ENCODE results near the gene SRPX.

Gene SRPX

DNA sequence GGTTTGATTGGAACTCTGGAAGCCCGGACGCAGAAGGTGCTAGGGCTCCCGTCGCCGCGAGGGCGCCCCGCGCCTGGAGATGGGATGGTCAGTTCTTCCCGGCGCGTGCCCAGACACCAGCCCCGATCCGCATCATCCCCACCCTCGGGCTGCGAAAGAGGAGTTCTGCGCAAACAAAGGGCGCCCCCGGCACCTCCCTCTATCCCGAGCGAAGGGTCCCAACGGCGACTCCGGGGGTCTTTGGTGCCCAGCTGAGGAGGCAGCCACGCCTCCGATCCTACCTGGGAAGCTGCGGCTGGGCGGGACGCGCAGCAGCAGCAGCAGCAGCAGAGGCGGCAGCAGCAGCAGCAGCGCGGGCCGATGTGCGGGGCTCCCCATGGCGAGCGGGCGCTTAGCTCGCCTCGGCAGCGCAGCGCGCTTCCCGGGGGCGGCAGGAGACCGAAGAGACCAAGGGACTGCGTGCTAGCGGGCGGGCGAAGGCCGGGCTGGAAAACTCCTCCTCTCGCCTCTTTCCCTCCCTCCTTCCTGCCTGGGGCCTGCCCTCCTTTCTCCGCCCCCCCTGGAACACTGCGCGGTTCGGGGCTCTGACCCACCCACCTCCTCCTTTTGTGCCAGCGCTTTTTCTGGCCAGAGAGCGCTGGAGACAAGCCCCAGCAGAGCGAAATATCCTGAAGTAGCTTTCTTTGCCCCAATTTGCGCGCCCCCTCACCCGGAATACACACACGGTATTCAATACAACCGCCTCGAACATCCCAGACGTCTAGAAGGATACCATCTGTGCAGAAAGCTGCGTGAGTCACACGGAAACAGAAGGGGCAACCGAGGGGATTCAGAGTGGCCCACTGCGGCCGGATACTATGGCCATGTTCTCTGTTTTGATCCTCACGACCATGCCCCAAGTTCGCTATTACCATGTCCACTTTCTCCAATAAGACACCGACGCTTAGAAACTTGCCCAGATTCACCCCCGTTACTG is at the start of gene SRPX:
Gene SRPX (minus strand): TSS at position 457 of the 976 bp plus-strand sequence. CDS start 79 bp downstream, at position 378.
- no peak for DNase-seq

DNA sequence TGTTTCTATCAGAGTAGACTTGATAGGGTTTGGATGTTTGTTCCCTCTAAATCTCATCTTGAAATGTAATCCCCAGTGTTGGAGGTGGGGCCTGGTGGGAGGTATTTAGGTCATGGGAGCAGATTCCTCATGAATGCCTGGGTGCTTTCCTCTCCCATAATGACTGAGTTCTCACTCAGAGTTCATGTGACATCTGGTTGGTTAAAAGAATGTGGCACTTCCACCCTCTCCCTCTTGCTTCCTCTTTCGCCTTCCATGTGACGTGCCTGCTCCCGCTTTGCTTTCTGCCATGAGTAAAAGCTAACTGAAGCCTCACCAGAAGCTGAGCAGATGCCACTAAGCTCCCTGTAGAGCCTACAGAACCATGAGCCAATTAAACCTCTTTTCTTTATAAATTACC is 47.3 kb upstream of the SRPX start:
- DNase-seq = no peak

DNA sequence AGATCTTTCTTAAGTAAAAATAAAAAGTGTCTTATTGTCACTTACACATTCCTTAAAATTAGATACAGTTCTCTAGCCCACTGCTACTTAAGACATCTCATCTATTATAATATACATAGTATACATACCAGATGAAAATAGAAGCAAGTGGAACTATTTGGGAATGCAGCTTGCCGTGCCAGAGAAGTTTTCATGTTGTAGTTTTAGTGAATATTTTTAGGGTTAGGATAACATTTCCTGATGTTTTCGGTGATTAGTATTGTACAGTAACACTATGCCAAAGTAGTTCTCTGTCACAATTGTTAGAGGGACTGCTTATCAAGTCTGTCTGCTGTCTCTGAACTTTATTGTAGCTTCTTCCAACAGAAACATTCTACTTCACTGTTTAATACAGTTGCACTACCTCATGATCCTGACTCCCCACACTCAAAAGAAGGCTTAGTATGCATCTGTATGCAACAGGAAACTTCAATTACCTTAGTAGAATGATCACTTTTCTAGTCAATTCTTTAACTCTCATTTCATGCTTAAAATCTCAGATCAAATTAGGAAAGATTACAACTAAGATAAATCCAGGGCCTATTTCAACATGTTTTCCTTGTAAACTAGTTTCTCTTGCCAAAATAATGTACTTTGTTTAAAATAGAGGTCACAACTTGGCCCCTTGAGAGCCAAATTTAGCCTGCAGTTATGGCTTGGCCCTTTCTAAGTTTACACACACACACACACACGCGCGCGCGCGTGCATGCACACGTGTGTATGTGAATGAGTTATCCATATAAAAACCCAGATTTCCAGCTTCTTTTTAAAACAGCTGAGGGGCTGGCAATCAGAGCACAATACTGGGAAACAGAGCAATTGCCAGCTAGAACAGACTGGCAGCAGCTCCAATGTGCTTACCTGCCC is 42.3 kb upstream of the SRPX start:
- DNase-seq = no peak

DNA sequence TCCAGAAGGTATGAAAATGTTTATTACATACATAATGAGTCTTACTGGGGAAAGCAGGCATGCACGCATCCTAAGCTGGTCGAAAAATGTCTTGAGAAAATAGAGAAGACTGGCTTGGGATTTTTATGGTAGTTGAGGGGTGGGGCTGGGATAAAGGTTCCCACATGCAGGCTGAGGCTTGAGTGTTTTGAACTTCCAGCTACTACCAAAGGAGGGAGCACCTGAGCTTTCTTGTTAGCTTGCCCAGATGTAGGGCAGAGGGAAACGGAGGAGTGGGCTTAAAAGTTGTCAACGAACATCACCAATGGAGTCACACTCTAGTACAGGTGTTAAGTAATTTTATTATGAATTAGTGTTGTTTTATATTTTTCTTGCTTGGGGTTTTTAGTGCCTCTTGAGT is 39.6 kb upstream of the SRPX start:
- no peak for DNase-seq

- DNase-seq = no peak
Observed at GRCh38 chrX:38256019-38256418, 35.3 kb upstream of the SRPX start.

DNA sequence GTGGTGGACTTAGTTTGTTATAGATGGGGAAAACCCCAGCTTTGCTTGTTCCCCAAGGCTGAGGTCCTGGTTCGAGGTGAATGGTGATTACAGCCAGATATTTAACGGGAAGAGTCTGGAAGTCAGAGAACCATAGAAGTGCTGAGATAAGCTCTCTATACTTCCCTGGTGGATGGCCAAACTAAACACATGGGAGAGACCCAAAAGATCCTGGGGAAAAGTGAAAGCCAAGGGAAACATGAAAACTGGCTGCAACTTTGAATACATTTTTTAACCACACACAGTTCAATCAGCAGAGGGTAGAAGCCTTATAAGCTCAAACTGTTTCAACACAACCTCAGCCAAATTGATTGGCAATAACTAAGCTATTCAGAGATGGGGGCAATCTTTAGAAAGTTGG is 29.3 kb upstream of the SRPX start:
- no peak for DNase-seq

DNA sequence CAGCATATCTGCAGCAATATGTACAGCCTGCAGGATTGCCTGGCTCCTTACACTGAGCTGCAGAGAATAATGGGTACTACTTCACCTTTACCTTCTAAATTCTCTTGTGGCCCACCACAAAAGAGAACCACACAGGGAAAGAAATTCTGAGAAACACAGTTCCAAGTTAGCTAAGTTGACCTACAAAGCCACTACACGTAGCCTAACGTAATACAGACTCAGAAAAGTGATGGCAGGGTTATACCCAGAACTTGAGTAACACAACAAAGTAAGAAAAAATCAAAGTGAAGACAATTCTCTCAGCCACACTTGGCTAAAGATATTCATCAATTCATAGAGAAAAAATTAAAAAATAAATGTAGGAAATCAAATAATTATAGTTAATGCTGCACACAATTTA is 26.4 kb upstream of the SRPX start:
- DNase-seq = no peak

DNA sequence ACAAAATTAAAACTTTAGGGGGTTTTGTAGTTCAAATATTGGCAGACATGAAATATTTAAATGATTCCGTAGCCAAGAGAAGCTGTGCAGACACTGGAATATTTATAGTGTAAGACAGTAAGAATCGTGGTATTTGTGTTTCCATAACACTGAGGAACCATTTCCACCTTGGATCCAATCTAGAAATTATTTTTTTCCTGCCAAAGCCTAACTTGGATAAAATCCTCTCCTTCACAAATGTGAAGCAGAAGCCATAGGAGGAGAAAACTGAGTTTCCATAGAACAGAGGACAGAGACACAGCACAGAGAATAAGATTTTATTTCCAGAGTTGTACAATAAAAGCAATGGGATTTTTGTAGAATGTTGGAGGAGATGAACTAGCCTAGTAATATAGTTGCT is 19.9 kb upstream of the SRPX start:
- no peak for DNase-seq

- DNase-seq = no peak
Observed at GRCh38 chrX:38236901-38237615, 16.4 kb upstream of the SRPX start.

- no peak for DNase-seq
Observed at GRCh38 chrX:38233891-38234667, 13.4 kb upstream of the SRPX start.

DNA sequence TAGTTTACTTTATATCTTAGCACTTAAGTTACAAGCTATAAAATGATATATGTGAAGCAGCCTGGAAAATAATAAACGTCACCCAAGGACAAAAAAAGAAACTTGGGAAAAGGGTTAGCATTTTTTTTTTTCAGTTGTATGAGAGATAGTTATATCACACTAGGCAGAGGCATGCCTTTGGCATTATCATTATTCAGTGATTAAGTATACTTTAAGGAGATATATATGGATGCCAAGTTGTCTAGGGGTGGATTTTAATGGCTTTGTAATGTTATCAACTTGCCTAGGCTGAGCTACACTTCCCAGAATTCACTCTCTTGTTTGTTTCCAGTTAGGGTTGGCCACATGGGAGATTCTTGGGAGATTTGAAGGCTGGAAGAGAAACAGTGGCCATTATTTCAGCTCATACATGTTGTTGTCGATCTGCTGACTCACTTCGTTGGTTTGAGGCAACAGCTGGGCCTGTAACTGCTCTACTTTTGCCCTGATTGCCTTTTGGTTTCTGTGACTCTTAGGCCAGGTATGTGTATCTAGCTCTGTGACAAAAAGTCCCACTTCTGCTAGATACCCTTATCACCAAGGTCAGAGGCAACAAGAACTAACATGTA is 11.5 kb upstream of the SRPX start:
- no peak for DNase-seq

DNA sequence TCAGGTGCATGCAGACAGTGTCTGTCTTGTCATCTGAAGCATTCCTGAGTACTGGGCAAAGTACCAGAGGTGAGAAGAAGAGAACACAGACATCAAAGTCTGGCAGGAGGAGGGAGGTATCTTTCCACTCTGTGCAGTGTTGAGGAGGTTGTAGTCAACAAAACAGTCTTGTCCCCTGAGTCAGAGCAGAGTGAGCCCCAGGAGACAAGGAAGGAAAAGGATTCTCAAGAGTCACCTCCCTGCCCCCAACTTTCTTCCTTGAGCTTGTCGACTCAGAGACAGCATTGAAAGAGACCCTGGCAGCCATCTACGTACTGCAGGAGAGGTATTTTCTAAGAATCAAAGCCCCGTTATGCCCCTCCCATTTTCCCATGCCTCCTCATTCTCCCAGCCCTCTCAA is 4.4 kb upstream of the SRPX start:
- DNase-seq = no peak

GRCh38 chrX:38224160-38224559 is 3.5 kb upstream of the SRPX start:
- no peak for DNase-seq

DNA sequence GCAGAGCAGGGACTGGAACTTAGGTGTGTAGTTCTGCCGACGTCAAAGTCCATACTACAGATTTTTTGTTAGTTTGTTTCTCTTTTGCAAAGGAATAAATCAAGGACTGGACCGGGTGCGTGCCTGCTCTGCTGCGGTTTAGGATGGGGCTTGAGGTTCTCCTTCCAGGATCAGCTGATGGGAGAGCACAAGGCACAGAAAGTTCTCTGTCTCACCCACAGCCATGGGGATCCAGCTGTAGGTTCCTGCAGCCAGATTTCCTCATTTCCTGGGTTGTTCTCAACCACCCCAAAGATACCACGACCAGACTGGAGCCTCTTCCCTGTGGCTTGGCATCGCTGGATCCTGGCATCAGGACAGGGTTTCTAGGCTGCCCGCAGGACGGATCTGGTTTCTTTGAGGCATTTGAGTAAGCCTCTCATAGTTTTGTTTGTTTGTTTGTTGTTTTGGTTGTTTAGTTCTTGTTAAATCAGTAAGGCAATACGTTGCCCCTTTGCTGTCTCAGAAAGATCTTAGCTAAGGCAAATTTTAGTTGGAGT is 789 bp upstream of the SRPX start:
- no peak for DNase-seq

DNA sequence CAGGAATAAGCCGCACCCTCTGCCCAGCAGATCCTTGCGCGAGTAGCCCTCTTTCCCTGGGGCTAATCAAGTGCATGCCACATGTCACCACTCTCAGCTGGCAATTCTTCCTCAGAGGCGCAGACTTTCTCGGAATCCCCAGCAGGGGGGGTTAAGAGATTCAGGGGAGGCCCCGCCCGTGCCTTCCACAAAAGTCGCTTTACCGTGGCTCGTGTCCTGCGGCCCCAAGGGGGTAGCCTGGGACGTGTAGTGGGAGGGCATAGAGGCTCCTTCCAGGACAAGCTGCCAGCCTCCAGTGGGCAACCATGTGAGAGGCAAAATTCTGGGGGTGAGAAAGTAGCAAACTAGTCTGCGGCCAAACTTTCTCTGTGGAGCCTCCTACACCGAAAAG is 652 bp downstream of the SRPX start:
- no peak for DNase-seq

DNA sequence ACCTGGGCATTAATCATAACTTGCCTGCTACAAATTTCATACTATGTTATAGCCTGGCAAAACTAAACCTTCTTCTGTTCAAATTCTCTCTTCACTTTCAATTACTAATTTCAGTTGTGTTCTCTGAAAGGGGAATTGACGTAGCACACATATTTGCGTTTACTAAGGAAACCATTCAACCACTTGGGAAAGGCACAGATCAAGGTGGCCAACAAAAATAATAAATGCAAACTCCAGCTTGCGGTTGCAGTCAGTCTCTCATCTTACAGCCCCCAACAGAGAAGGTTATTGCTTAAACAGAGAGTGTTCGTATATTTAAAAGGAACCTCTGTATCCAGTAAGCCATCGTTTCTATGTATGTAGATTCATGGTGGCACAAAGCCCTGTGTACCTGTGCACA is 4.0 kb downstream of the SRPX start:
- DNase-seq = no peak

DNA sequence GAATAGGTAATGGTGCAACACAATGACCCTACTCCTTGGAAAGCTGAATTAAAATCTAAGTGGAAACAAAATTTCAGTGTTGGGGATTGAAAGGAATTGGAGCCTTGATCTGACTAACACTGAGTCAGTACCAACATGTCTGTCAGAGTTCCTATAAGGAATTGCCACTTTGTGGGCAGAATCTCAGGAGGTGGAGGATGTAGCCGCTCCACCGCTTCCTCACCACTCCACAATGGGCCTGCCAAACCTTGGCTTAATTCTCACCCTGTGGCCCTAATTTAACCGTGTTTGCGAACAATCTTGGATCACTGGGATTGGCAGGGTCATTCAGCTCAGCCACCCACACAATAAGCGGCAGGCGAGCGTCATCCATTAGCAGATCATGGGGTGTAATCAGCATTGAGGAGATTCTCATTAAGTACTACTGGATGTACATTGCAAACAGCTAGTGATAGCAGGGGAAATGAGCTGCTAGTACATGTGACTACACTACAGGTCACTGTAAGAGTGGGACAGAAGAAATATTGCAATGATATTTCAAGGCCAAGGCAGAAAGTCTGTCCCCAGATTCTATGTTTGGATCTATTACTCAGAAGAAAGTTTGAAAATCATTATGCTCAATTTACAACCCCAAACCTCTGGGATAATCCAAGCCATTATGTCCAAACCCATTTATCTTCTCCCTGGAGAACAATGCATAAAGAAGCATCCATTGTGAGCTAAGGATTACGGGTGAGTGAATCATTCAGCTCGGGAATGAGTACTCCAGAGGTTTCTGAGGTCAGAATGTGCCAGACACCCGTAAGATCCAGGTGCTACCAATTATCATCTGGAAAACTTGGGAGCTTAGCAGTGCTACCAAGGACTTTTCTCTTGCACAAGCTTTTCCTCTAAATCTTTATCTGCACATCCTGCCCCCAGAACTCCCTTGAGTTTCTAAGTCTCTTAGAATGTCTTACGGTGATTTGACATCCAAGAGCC is 5.8 kb downstream of the SRPX start:
- no peak for DNase-seq

- no peak for DNase-seq
Observed at GRCh38 chrX:38214044-38214443, 6.6 kb downstream of the SRPX start.

DNA sequence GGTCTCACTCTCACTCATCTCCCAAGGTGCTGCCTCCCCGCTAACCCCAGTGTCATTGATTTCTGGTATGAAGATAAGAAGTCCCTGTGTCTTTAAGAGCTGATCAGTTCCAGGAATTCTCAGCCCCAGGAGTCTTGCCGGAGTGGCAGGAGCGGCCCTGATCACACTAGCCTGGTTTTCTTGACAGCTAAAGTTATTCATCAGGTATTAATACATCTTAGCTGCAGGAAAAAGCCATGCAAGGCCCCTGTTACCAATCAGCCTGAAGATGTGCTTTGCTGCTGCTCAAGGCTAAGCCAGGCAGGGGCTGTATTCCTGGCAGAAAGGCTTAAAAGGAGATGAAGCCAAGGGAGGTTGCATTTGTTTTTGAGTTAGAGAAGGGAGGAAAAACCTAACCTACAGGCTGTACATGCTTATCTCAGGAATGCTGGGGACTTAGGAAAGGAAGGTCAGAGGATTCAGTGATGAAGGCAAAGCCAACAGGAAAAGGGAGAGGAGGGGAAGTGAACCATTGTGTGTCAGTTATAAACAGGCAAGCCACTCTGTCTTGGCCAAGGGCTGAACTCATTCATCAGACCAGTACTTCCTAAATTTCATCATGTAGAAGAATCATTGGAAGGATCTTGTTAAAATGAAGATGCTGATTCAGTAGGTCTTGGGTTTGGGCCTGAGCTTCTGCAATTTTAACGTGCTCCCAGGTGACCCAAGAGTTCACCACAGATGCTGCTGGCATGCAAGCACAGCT is 8.6 kb downstream of the SRPX start:
- no peak for DNase-seq

DNA sequence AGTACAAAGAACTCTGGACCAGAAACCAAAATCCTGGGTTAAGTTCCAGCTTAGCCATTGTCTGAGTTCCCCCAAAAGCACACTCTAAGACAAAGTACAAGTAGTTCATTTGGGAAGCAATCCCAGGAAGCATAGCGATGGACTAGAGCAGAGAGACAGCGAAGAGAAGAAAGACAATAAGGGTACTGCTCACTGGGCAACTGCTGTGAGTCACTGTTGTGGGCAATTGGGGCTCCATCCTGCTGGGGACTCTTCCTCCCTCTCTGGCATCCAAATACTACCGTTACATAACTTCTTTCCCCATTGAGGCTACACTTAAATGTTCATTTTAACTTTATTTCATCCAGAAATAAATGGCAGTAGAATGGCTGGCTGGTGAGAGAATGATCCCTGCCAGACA is 14.1 kb downstream of the SRPX start:
- DNase-seq = no peak

All from activated CD4-positive, alpha-beta T cell treated with anti-CD3 and anti-CD28 coated beads, Interleukin-2, amount 50 U/mL, for 1 hour (primary cell).